H1 (cell line): ENCODE results near the gene CERCAM.

Experiments used
- CBX5 ChIP-seq: fragments of 300-800, 300-1000 bp; sonication (generic); IDR thresholded peaks from 2 replicates; pipeline ENCODE4 v1.7.1; 2016; ENCODE audit warnings: antibody characterized with exemption, low read length, low read depth
- CREB1 ChIP-seq: IDR thresholded peaks from 2 replicates; pipeline ENCODE4 v1.6.1; 2012; ENCODE audit warnings: inconsistent platforms
- EZH2 ChIP-seq: fragments of 200-600 bp; sonication (generic); IDR thresholded peaks from 2 replicates; pipeline ENCODE4 v1.7.1; 2012; ENCODE audit warnings: low read depth, mild to moderate bottlenecking, moderate library complexity, low read length, inconsistent platforms; ENCODE audit not compliant: severe bottlenecking
- FOSL1 ChIP-seq: IDR thresholded peaks from 2 replicates; pipeline ENCODE4 v1.6.1; 2011; ENCODE audit warnings: mild to moderate bottlenecking, low read depth, low read length, moderate library complexity; ENCODE audit not compliant: insufficient read depth
- POLR2A ChIP-seq, 2 experiments: IDR thresholded peaks; 1 replicate in 1 of 2; 2 replicates in 1 of 2; pipeline ENCODE4 v1.6.1; 2011; ENCODE audit warnings: low read depth in 2 of 2, low read length in 2 of 2, mild to moderate bottlenecking in 2 of 2; ENCODE audit errors: control extremely low read depth in 1 of 2
- POLR2AphosphoS5 ChIP-seq: IDR thresholded peaks from 2 replicates; pipeline ENCODE4 v1.6.1; 2011; ENCODE audit warnings: low read depth, low read length
- TEAD4 ChIP-seq: IDR thresholded peaks from 2 replicates; pipeline ENCODE4 v1.6.1; 2012; ENCODE audit warnings: low read depth, low read length, inconsistent platforms, mixed read lengths
- TF ChIP-seq, protein P1 (sequence below): IDR thresholded peaks from 2 replicates; pipeline ENCODE4 v1.6.1; 2011; ENCODE audit warnings: low read length, improper control_type of control experiment
- TF ChIP-seq, protein P2 (sequence below), 3 experiments: IDR thresholded peaks; 1 replicate in 2 of 3; 2 replicates in 1 of 3; pipeline versions ENCODE4 v1.5.1 to v1.6.1; 2011; ENCODE audit warnings: low read length in 3 of 3, mild to moderate bottlenecking in 3 of 3, inconsistent platforms in 2 of 3, low read depth in 1 of 3, moderate library complexity in 1 of 3; ENCODE audit not compliant: insufficient read depth in 1 of 3; ENCODE audit errors: control extremely low read depth in 1 of 3

DNA sequence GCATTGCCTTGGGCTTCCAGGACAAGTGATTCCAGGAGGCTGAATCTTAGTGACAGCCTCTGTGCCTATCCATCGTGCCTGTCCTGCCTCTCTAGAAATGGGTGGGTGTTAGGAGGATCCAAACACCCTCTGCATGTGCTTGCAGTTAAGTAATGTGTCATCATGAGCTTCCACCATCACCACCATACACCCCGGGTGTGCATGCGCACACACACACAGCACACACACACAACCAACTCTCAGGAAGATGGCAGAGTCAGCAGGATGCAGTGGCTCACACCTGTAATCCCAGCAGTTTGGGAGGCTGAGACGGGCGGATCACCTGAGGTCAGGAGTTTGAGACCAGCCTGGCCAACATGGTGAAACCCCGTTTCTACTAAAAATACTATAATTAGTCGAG lies 22.8 kb upstream of the CERCAM start:
- no peak for TF ChIP-seq EZH2
- TF ChIP-seq POLR2AphosphoS5: no peak
- TF ChIP-seq, protein P1, sequence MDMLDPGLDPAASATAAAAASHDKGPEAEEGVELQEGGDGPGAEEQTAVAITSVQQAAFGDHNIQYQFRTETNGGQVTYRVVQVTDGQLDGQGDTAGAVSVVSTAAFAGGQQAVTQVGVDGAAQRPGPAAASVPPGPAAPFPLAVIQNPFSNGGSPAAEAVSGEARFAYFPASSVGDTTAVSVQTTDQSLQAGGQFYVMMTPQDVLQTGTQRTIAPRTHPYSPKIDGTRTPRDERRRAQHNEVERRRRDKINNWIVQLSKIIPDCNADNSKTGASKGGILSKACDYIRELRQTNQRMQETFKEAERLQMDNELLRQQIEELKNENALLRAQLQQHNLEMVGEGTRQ: no peak
- TF ChIP-seq TEAD4: no peak
- no peak for TF ChIP-seq CBX5
- TF ChIP-seq, protein P2, sequence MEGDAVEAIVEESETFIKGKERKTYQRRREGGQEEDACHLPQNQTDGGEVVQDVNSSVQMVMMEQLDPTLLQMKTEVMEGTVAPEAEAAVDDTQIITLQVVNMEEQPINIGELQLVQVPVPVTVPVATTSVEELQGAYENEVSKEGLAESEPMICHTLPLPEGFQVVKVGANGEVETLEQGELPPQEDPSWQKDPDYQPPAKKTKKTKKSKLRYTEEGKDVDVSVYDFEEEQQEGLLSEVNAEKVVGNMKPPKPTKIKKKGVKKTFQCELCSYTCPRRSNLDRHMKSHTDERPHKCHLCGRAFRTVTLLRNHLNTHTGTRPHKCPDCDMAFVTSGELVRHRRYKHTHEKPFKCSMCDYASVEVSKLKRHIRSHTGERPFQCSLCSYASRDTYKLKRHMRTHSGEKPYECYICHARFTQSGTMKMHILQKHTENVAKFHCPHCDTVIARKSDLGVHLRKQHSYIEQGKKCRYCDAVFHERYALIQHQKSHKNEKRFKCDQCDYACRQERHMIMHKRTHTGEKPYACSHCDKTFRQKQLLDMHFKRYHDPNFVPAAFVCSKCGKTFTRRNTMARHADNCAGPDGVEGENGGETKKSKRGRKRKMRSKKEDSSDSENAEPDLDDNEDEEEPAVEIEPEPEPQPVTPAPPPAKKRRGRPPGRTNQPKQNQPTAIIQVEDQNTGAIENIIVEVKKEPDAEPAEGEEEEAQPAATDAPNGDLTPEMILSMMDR (IDR thresholded peaks at IDR 0.05; ENCODE audit: control extremely low read depth in 1 of 3, insufficient read depth in 1 of 3, low read depth in 1 of 3, low read length in 3 of 3): no peak
- no peak for TF ChIP-seq POLR2A (IDR thresholded peaks at IDR 0.05; ENCODE audit: control extremely low read depth in 1 of 2, low read depth in 2 of 2, low read length in 2 of 2)
- no peak for TF ChIP-seq CREB1
- TF ChIP-seq FOSL1: no peak
